Measurements from ENCODE around the gene DIS3L.
"Not testable (repeated sequence)": the region's sequence is repeated elsewhere in the genome, so short reads cannot be mapped to it uniquely, and the experiment has no call there.

The DIS3L gene

GRCh38 chr15:66312144-66312543 is 18.8 kb downstream of the DIS3L start:
- DNase-seq (ENCODE audit: insufficient read length, low spot score) (no peak), FAIRE-seq (no peak)
- no peak for TF ChIP-seq CTCF (IDR thresholded peaks at IDR 0.05; ENCODE audit: insufficient read depth, missing control alignments)

GRCh38 chr15:66323312-66323928 is 30.1 kb downstream of the DIS3L start:
- no peak for TF ChIP-seq CTCF (IDR thresholded peaks at IDR 0.05; ENCODE audit: insufficient read depth, missing control alignments)
- FAIRE-seq (no peak), DNase-seq (ENCODE audit: insufficient read length, low spot score) (no peak)

- FAIRE-seq (no peak), DNase-seq (ENCODE audit: insufficient read length, low spot score) (no peak)
- TF ChIP-seq CTCF (IDR thresholded peaks at IDR 0.05; ENCODE audit: insufficient read depth, missing control alignments), result no peak
These were observed 32.7 kb downstream of the DIS3L start for GRCh38 chr15:66326051-66326450.

GRCh38 chr15:66327736-66328135 is 34.4 kb downstream of the DIS3L start:
- TF ChIP-seq CTCF (IDR thresholded peaks at IDR 0.05; ENCODE audit: insufficient read depth, missing control alignments), result no peak
- FAIRE-seq (no peak), DNase-seq (ENCODE audit: insufficient read length, low spot score) (no peak)

- TF ChIP-seq CTCF (IDR thresholded peaks at IDR 0.05; ENCODE audit: insufficient read depth, missing control alignments), result no peak
- DNase-seq (ENCODE audit: insufficient read length, low spot score) (no peak), FAIRE-seq (no peak)
These were observed 35.4 kb downstream of the DIS3L start for GRCh38 chr15:66328771-66329170.

- DNase-seq (ENCODE audit: insufficient read length, low spot score); FAIRE-seq: not testable (repeated sequence)
These were observed 55.2 kb downstream of the DIS3L start for GRCh38 chr15:66348530-66348929.

- no peak for FAIRE-seq
- no peak for DNase-seq (ENCODE audit: insufficient read length, low spot score)
- no peak for TF ChIP-seq CTCF (IDR thresholded peaks at IDR 0.05; ENCODE audit: insufficient read depth, missing control alignments)
These were observed 62.6 kb downstream of the DIS3L start for GRCh38 chr15:66356077-66356358.
